HS-5 (cell line): ENCODE results near the gene MAL.

Experiments
- DNase-seq: peaks from one replicate; pipeline ENCODE4 v3.0.0-alpha.2; 2012; ENCODE audit warnings: low read depth

Gene MAL

GRCh38 chr2:94996305-94997100 lies 29.0 kb upstream of the MAL start:
- no peak for DNase-seq

- no peak for DNase-seq
Measured at GRCh38 chr2:94997981-94998930, 27.3 kb upstream of the MAL start.

GRCh38 chr2:94999431-94999883 lies 26.1 kb upstream of the MAL start:
- DNase-seq, result no peak

GRCh38 chr2:95001051-95001562 lies 24.4 kb upstream of the MAL start:
- no peak for DNase-seq

- no peak for DNase-seq
Measured at GRCh38 chr2:95001701-95002100, 23.8 kb upstream of the MAL start.

- no peak for DNase-seq
Measured at GRCh38 chr2:95002498-95002897, 23.0 kb upstream of the MAL start.

GRCh38 chr2:95004287-95004686 lies 21.2 kb upstream of the MAL start:
- DNase-seq, result no peak

GRCh38 chr2:95004711-95005110 lies 20.8 kb upstream of the MAL start:
- no peak for DNase-seq

GRCh38 chr2:95005726-95006125 lies 19.8 kb upstream of the MAL start:
- no peak for DNase-seq

GRCh38 chr2:95006588-95006987 lies 18.9 kb upstream of the MAL start:
- DNase-seq, result no peak

- no peak for DNase-seq
Measured at GRCh38 chr2:95007031-95007609, 18.4 kb upstream of the MAL start.

GRCh38 chr2:95007822-95008221 lies 17.7 kb upstream of the MAL start:
- DNase-seq, result no peak

- no peak for DNase-seq
Measured at GRCh38 chr2:95008306-95008705, 17.2 kb upstream of the MAL start.

GRCh38 chr2:95008996-95009395 lies 16.5 kb upstream of the MAL start:
- DNase-seq, result no peak

- no peak for DNase-seq
Measured at GRCh38 chr2:95009412-95009811, 16.1 kb upstream of the MAL start.

GRCh38 chr2:95010126-95010525 lies 15.4 kb upstream of the MAL start:
- no peak for DNase-seq

- DNase-seq, result no peak
Measured at GRCh38 chr2:95010718-95011117, 14.8 kb upstream of the MAL start.

GRCh38 chr2:95012881-95013550 lies 12.5 kb upstream of the MAL start:
- DNase-seq, result no peak

- DNase-seq, result no peak
Measured at GRCh38 chr2:95013726-95014125, 11.8 kb upstream of the MAL start.

- no peak for DNase-seq
Measured at GRCh38 chr2:95014126-95014708, 11.3 kb upstream of the MAL start.

GRCh38 chr2:95015261-95015912 lies 10.1 kb upstream of the MAL start:
- DNase-seq, result no peak
